Neural progenitor cell (in vitro differentiated cells): ENCODE data around the gene P2RX4. TPM values are rescaled to one million over a fixed set of nuclear protein-coding genes. Genes with fewer than 3 reads are reported as not detected.
"Not testable (repeated sequence)": the region's sequence is repeated elsewhere in the genome, so short reads cannot be mapped to it uniquely, and the experiment has no call there.

Source experiments
- DNase-seq: peaks from one replicate; pipeline ENCODE4 v3.0.0-alpha.2; 2016; ENCODE audit warnings: low spot score
- H2AFZ ChIP-seq: fragments of 200-600 bp; sonication (generic); replicated peaks from 2 replicates; pipeline ENCODE4 v1.6.1; 2016; ENCODE audit warnings: antibody characterized with exemption
- H3F3A ChIP-seq: fragments of 200-600 bp; sonication (generic); 2 replicates; pipeline ENCODE4 v1.6.1; 2016; ENCODE audit warnings: antibody characterized with exemption, low read depth
- H3K27ac ChIP-seq: fragments of 200-600 bp; sonication (generic); 2 replicates; pipeline ENCODE4 v1.5.1; 2016; ENCODE audit warnings: mild to moderate bottlenecking
- H3K27me3 ChIP-seq: fragments of 200-600 bp; sonication (generic); 2 replicates; pipeline ENCODE4 v1.6.1; 2016; ENCODE audit warnings: mild to moderate bottlenecking, moderate library complexity
- H3K36me3 ChIP-seq: fragments of 200-600 bp; sonication (generic); 2 replicates; pipeline ENCODE4 v1.5.1; 2016
- H3K4me1 ChIP-seq: fragments of 200-600 bp; sonication (generic); 2 replicates; pipeline ENCODE4 v1.6.1; 2016; ENCODE audit warnings: mixed run types
- H3K4me2 ChIP-seq: fragments of 200-600 bp; sonication (generic); 2 replicates; pipeline ENCODE4 v1.6.1; 2016
- H3K4me3 ChIP-seq: fragments of 200-600 bp; sonication (generic); 2 replicates; pipeline ENCODE4 v1.5.1; 2016
- H3K79me2 ChIP-seq: fragments of 200-600 bp; sonication (generic); 2 replicates; pipeline ENCODE4 v1.6.1; 2016; ENCODE audit warnings: low read depth
- H3K9ac ChIP-seq: fragments of 200-600 bp; sonication (generic); 2 replicates; pipeline ENCODE4 v1.6.1; 2016
- H3K9me3 ChIP-seq: fragments of 200-600 bp; sonication (generic); 2 replicates; pipeline ENCODE4 v1.5.1; 2016; ENCODE audit warnings: low read depth
- H4K20me1 ChIP-seq: fragments of 200-600 bp; sonication (generic); 2 replicates; pipeline ENCODE4 v1.6.1; 2016; ENCODE audit warnings: low read depth
- H3K27ac Mint-ChIP-seq: 3 replicates; pipeline ENCODE4 v1.8.0; 2021; ENCODE audit warnings: mixed read lengths
- H3K27me3 Mint-ChIP-seq: 2 replicates; pipeline ENCODE4 v1.8.0; 2022; ENCODE audit warnings: low read depth, mild to moderate bottlenecking, inconsistent platforms, moderate library complexity, mixed read lengths; ENCODE audit not compliant: insufficient read depth
- H3K36me3 Mint-ChIP-seq: 3 replicates; pipeline ENCODE4 v1.8.0; 2021; ENCODE audit warnings: mixed read lengths
- H3K4me1 Mint-ChIP-seq: 3 replicates; pipeline ENCODE4 v1.8.0; 2021; ENCODE audit warnings: mixed read lengths
- H3K4me3 Mint-ChIP-seq: 3 replicates; pipeline ENCODE4 v1.8.0; 2021; ENCODE audit warnings: mild to moderate bottlenecking, moderate library complexity, mixed read lengths
- H3K9me3 Mint-ChIP-seq: 3 replicates; pipeline ENCODE4 v1.8.0; 2020; ENCODE audit warnings: mixed read lengths
- EZH2 ChIP-seq: fragments of 200-600 bp; sonication (generic); IDR thresholded peaks from 2 replicates; pipeline ENCODE4 v1.6.1; 2017; ENCODE audit warnings: antibody characterized with exemption, mild to moderate bottlenecking, moderate library complexity
- EZH2phosphoT487 ChIP-seq: fragments of 200-600 bp; sonication (generic); IDR thresholded peaks from 2 replicates; pipeline ENCODE4 v1.6.1; 2017; ENCODE audit warnings: antibody characterized with exemption
- total RNA-seq: library from RNA; depleted of rRNA; stranded (reverse); fragments of >200 nt; gene quantifications from 2 replicates; pipeline ENCODE4 v1.2.3, GENCODE V29; 2015; ENCODE audit warnings: low replicate concordance
- TF ChIP-seq, protein P1 (sequence below): fragments of 200-600 bp; sonication (generic); IDR thresholded peaks from 2 replicates; pipeline ENCODE4 v1.5.1; 2017; ENCODE audit warnings: antibody characterized with exemption, mild to moderate bottlenecking

P2RX4 gene
- total RNA-seq, 1 donor from 2014 or later, result 10.3 TPM

DNA sequence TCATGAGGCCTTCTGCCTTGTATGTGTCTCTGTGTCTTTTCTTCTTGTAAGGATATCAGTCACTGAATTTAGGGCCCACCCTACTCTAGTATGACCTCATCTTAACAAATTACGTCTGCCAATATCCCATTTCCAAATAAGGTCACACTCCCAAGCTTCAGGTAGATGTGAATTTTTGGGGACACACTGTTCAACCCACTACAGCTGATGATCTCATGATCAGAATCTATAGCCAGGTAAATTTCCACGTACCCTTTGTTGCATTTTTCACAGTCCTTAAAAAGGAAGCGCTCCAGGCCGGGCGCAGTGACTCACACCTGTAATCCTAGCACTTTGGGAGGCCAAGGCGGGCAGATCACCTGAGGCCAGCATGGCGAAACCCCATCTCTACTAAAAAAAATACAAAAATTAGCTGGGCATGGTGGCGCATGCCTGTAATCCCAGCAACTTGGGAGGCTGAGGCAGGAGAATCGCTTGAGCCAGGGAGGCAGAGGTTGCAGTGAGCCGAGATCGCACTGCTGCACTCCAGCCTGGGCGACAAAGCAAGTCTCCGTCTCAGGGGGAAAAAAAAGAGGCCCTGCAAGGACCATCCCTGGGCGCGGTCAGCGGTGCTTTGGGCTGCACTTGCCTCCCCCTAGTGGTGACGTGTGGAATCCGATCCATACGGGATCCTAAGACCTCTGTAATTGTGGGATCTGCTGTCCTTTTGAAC is 20.1 kb downstream of the P2RX4 start:
- not testable (repeated sequence) for H3K36me3 Mint-ChIP-seq, H3K27ac Mint-ChIP-seq, H3K9me3 Mint-ChIP-seq, H3K4me3 Mint-ChIP-seq, H3K27me3 ChIP-seq, H3K4me1 Mint-ChIP-seq, H4K20me1 ChIP-seq, H3K27me3 Mint-ChIP-seq, H3K4me2 ChIP-seq, H3K27ac ChIP-seq, H3K79me2 ChIP-seq, H3K9ac ChIP-seq, H3K9me3 ChIP-seq, H3K36me3 ChIP-seq, H2AFZ ChIP-seq, H3K4me3 ChIP-seq, H3K4me1 ChIP-seq, H3F3A ChIP-seq
- peak; percentile 92 for DNase-seq
- TF ChIP-seq, protein P1, sequence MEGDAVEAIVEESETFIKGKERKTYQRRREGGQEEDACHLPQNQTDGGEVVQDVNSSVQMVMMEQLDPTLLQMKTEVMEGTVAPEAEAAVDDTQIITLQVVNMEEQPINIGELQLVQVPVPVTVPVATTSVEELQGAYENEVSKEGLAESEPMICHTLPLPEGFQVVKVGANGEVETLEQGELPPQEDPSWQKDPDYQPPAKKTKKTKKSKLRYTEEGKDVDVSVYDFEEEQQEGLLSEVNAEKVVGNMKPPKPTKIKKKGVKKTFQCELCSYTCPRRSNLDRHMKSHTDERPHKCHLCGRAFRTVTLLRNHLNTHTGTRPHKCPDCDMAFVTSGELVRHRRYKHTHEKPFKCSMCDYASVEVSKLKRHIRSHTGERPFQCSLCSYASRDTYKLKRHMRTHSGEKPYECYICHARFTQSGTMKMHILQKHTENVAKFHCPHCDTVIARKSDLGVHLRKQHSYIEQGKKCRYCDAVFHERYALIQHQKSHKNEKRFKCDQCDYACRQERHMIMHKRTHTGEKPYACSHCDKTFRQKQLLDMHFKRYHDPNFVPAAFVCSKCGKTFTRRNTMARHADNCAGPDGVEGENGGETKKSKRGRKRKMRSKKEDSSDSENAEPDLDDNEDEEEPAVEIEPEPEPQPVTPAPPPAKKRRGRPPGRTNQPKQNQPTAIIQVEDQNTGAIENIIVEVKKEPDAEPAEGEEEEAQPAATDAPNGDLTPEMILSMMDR, result peak; percentile 98

DNA sequence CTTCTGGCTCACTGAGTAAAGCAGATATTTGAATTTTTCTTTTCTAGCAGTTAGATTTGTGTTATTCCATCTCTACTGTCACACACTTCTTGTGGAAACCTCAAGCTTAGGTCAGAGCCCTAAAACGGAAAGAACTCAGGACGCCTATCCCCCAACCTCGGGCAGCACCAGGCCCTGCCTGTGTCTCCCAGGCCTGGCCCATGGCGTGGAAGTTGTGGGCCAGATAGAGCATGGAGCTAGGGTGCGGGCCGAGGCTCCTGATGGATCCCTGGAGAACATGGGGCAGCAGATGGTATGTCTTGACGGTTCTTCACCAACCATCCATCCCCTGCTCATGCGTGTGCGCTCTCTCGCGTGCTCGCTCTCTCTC is 20.6 kb downstream of the P2RX4 start:
- Histone ChIP-seq H3F3A (peaks cover 3% of the 10 kb centered on the region), H3K9me3 (no peaks in the 10 kb centered on the region), H4K20me1 (no peaks in the 10 kb centered on the region), H3K4me1 (no peaks in the 10 kb centered on the region), H3K4me3 (no peak overlapping the region), H3K4me2 (no peak overlapping the region), H3K27ac (no peak overlapping the region), H3K79me2 (no peaks in the 10 kb centered on the region), H3K27me3 (no peaks in the 10 kb centered on the region), H3K36me3 (no peaks in the 10 kb centered on the region), H2AFZ (no peak overlapping the region), H3K9ac (no peak overlapping the region)
- Mint-ChIP-seq H3K27me3 (peaks cover 2% of the 10 kb centered on the region), H3K4me1 (no peaks in the 10 kb centered on the region), H3K9me3 (no peaks in the 10 kb centered on the region), H3K27ac (no peak overlapping the region), H3K4me3 (no peak overlapping the region), H3K36me3 (peaks cover 5% of the 10 kb centered on the region)
- DNase-seq, result no peak
- TF ChIP-seq, protein P1, result no peak
- no peak for TF ChIP-seq EZH2
- no peak for TF ChIP-seq EZH2phosphoT487

DNA sequence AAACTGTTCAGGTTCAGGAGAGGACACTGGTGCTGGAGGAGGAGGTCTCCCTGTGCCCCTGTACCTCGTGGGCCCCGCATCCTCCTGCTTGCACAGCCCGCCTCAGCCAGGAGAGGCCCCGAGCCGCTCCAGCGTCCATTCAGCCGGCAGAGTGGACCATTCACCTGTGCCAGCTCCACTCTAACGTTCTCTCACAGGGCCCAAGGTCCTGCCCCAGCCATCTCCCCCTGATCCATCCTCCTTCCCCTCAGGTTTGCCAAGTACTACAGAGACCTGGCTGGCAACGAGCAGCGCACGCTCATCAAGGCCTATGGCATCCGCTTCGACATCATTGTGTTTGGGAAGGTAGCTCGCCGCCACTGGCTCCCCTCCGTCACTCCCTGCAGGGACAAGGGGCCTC is 22.2 kb downstream of the P2RX4 start:
- no peaks in the 10 kb centered on the region for H3K27me3 ChIP-seq
- H3K4me1 Mint-ChIP-seq, result no peaks in the 10 kb centered on the region
- no peaks in the 10 kb centered on the region for H3K9me3 Mint-ChIP-seq
- no peak overlapping the region for H3K27ac Mint-ChIP-seq
- DNase-seq, result no peak
- H3K4me3 ChIP-seq, result no peak overlapping the region
- H3K36me3 Mint-ChIP-seq, result peaks cover 5% of the 10 kb centered on the region
- H4K20me1 ChIP-seq, result no peaks in the 10 kb centered on the region
- no peaks in the 10 kb centered on the region for H3K79me2 ChIP-seq
- H3K4me3 Mint-ChIP-seq, result no peak overlapping the region
- H3K9me3 ChIP-seq, result no peaks in the 10 kb centered on the region
- peaks cover 3% of the 10 kb centered on the region for H3F3A ChIP-seq
- peaks cover 2% of the 10 kb centered on the region for H3K27me3 Mint-ChIP-seq
- no peak overlapping the region for H2AFZ ChIP-seq
- TF ChIP-seq EZH2phosphoT487 (no peak), EZH2 (no peak)
- TF ChIP-seq, protein P1, result no peak
- no peak overlapping the region for H3K9ac ChIP-seq
- H3K36me3 ChIP-seq, result no peaks in the 10 kb centered on the region
- H3K27ac ChIP-seq, result no peak overlapping the region
- H3K4me1 ChIP-seq, result no peaks in the 10 kb centered on the region
- H3K4me2 ChIP-seq, result no peak overlapping the region
